DND-41 (cell line): ENCODE measurements around the gene UGP2.

Experiments
- ATAC-seq: fragments of 200-7000 bp; cut with Tn5 transposase; 3 replicates; pipeline ENCODE4 v1.9.1; 2021; ENCODE audit warnings: low read depth; ENCODE audit not compliant: insufficient read depth
- DNase-seq: peaks from one replicate; pipeline ENCODE4 v3.0.0-alpha.2; 2020
- H2AFZ ChIP-seq: 2 replicates; pipeline ENCODE4 v1.6.0; 2012; ENCODE audit warnings: low read depth, low read length
- H3K27ac ChIP-seq: 2 replicates; pipeline ENCODE4 v1.5.1; 2012; ENCODE audit warnings: low read length, inconsistent platforms
- H3K27me3 ChIP-seq: fragments of 200-600 bp; sonication (generic); 2 replicates; pipeline ENCODE4 v1.6.0; 2012; ENCODE audit warnings: low read length, mild to moderate bottlenecking, inconsistent platforms; ENCODE audit not compliant: insufficient read depth, poor library complexity
- H3K36me3 ChIP-seq: 2 replicates; pipeline ENCODE4 v1.5.1; 2012; ENCODE audit warnings: low read length, inconsistent platforms; ENCODE audit not compliant: insufficient read depth
- H3K4me1 ChIP-seq: 2 replicates; pipeline ENCODE4 v1.5.1; 2012; ENCODE audit warnings: mild to moderate bottlenecking, low read length; ENCODE audit not compliant: insufficient read depth
- H3K4me2 ChIP-seq: 2 replicates; pipeline ENCODE4 v1.6.0; 2012; ENCODE audit warnings: mild to moderate bottlenecking, moderate library complexity, low read length, inconsistent platforms; ENCODE audit not compliant: insufficient read depth
- H3K4me3 ChIP-seq, 2 experiments: fragments of 200-600 bp in 1 of 2; shearing (Covaris generic) in 1 of 2; 2 replicates each; pipeline ENCODE4 v1.5.1; 2012 to 2016; ENCODE audit warnings: inconsistent platforms in 2 of 2, low read length in 2 of 2, mild to moderate bottlenecking in 2 of 2, low read depth in 1 of 2, moderate library complexity in 1 of 2
- H3K79me2 ChIP-seq: 2 replicates; pipeline ENCODE4 v1.6.0; 2012; ENCODE audit warnings: low read length, inconsistent platforms; ENCODE audit not compliant: insufficient read depth
- H3K9ac ChIP-seq: 2 replicates; pipeline ENCODE4 v1.6.0; 2012; ENCODE audit warnings: low read depth, mild to moderate bottlenecking, inconsistent platforms, low read length, moderate library complexity
- H3K9me3 ChIP-seq: 2 replicates; pipeline ENCODE4 v1.5.1; 2012; ENCODE audit warnings: low read length, moderate library complexity, mild to moderate bottlenecking, inconsistent platforms; ENCODE audit not compliant: insufficient read depth, severe bottlenecking
- H4K20me1 ChIP-seq: 2 replicates; pipeline ENCODE4 v1.6.0; 2012; ENCODE audit warnings: low read length; ENCODE audit not compliant: insufficient read depth
- CTCF ChIP-seq: IDR thresholded peaks from 2 replicates; pipeline ENCODE4 v1.5.1; 2012; ENCODE audit warnings: borderline replicate concordance, low read length, moderate library complexity, mild to moderate bottlenecking; ENCODE audit not compliant: poor library complexity, severe bottlenecking; ENCODE audit errors: extremely low read depth
- EZH2 ChIP-seq: IDR thresholded peaks from 3 replicates; pipeline ENCODE4 v1.6.1; 2012; ENCODE audit warnings: borderline replicate concordance, low read depth, mild to moderate bottlenecking, moderate library complexity, low read length, inconsistent platforms; ENCODE audit not compliant: severe bottlenecking

UGP2 gene

GRCh38 chr2:63882395-63883105, 40.9 kb downstream of the UGP2 start:
- no peak overlapping the region for H2AFZ ChIP-seq
- peaks cover 33% of the 10 kb centered on the region for H4K20me1 ChIP-seq
- H3K36me3 ChIP-seq, result peaks cover 87% of the 10 kb centered on the region
- peak overlapping the region; percentile 46 for H3K27ac ChIP-seq
- no peaks in the 10 kb centered on the region for H3K27me3 ChIP-seq
- H3K4me1 ChIP-seq, result peaks cover 29% of the 10 kb centered on the region
- no peak overlapping the region; the same call in 1 of the 2 replicates for H3K9ac ChIP-seq
- no peaks in the 10 kb centered on the region for H3K9me3 ChIP-seq
- no peak overlapping the region for H3K4me3 ChIP-seq
- TF ChIP-seq EZH2 (no peak), CTCF (no peak)
- peak; percentile 65 for DNase-seq
- H3K4me2 ChIP-seq, result no peak overlapping the region
- peak; percentile 93 for ATAC-seq
- peaks cover 70% of the 10 kb centered on the region for H3K79me2 ChIP-seq

GRCh38 chr2:63886445-63886844, 44.7 kb downstream of the UGP2 start:
- Histone ChIP-seq H3K4me2 (no peak overlapping the region), H3K9ac (no peak overlapping the region), H2AFZ (no peak overlapping the region), H3K9me3 (no peaks in the 10 kb centered on the region), H3K79me2 (peaks cover 33% of the 10 kb centered on the region), H4K20me1 (peaks cover 22% of the 10 kb centered on the region), H3K27ac (no peak overlapping the region), H3K4me3 (no peak overlapping the region), H3K27me3 (no peaks in the 10 kb centered on the region), H3K36me3 (peaks cover 100% of the 10 kb centered on the region), H3K4me1 (peaks cover 16% of the 10 kb centered on the region)
- DNase-seq (no peak), ATAC-seq (no peak)
- TF ChIP-seq CTCF (no peak), EZH2 (no peak)

- H3K36me3 ChIP-seq, result peaks cover 100% of the 10 kb centered on the region
- TF ChIP-seq EZH2, result no peak
- no peak for TF ChIP-seq CTCF
- peaks cover 7% of the 10 kb centered on the region; the same call in 1 of the 2 replicates for H4K20me1 ChIP-seq
- H3K27me3 ChIP-seq, result no peaks in the 10 kb centered on the region
- no peak overlapping the region for H3K9ac ChIP-seq
- DNase-seq (no peak), ATAC-seq (no peak)
- H3K79me2 ChIP-seq, result peaks cover 18% of the 10 kb centered on the region
- H3K27ac ChIP-seq, result no peak overlapping the region
- H3K9me3 ChIP-seq, result no peaks in the 10 kb centered on the region
- no peak overlapping the region for H3K4me2 ChIP-seq
- H3K4me3 ChIP-seq, result no peak overlapping the region
- H3K4me1 ChIP-seq, result no peaks in the 10 kb centered on the region; the same call in 1 of the 2 replicates
- no peak overlapping the region for H2AFZ ChIP-seq
Observed at GRCh38 chr2:63888053-63888452, 46.4 kb downstream of the UGP2 start.
